ENCODE data around the gene PRODH2. TPM values are rescaled to one million over a fixed set of nuclear protein-coding genes. Genes with fewer than 3 reads are reported as not detected.
"Not testable (repeated sequence)": the region's sequence is repeated elsewhere in the genome, so short reads cannot be mapped to it uniquely, and the experiment has no call there.

PRODH2 gene
- total and polyA plus RNA-seq, 4 donors = 0.10 to 0.32 (median 0.27) TPM; not detected in 1

DNA sequence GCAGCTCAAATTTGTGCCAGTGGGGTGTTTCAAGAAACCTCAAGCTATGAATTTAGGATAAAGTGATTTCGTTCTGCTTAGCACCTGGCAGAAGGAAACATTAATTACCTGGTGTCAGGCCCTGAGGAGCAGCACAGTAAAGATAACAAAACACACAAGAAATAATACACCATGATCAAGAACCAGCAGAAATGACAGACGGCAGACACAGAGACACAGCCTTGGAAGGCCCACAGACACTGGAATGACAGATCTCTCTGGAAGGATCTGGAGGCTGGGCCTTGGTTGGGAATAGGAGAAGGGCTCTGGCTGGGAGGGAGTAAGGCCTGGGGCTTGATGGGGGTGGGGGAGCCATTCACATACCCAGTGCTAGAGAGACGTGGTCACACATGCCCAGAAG lies 10.8 kb downstream of the PRODH2 start:
- peaks cover 7% of the 10 kb centered on the region for H3K27me3 ChIP-seq (ENCODE audit: control insufficient read depth, insufficient read depth, low read length)
- 67% methylated on average over 2 of the region's 3 CpGs for WGBS (ENCODE audit: insufficient coverage)

GRCh38 chr19:35797663-35798062 lies 15.0 kb downstream of the PRODH2 start:
- H3K27me3 ChIP-seq (ENCODE audit: control insufficient read depth, insufficient read depth, low read length) = peaks cover 10% of the 10 kb centered on the region
- H3K4me3 ChIP-seq (ENCODE audit: low read depth, low read length) = no peak overlapping the region
- no peaks in the 10 kb centered on the region for H3K36me3 ChIP-seq (ENCODE audit: control insufficient read depth, insufficient read depth, low read length)
- H3K27ac ChIP-seq (ENCODE audit: low read depth, low read length) = no peak overlapping the region
- DNase-seq (ENCODE audit: low read depth in 4 of 6, low spot score in 6 of 6) = peak in 2 of 6 donors; percentile 69 to 82
- H3K4me1 ChIP-seq (ENCODE audit: control insufficient read depth, insufficient read depth, low read length) = peaks cover 13% of the 10 kb centered on the region
- no peaks in the 10 kb centered on the region for H3K9me3 ChIP-seq (ENCODE audit: control insufficient read depth, insufficient read depth, low read length)
- 2% methylated on average over 15 of the region's 15 CpGs for WGBS (ENCODE audit: insufficient coverage)

More for the DNA sequence above, 10.8 kb downstream of the PRODH2 start:
- Histone ChIP-seq H3K4me3 (ENCODE audit: low read depth, low read length) (no peak overlapping the region), H3K4me1 (ENCODE audit: control insufficient read depth, insufficient read depth, low read length) (peaks cover 10% of the 10 kb centered on the region), H3K27ac (ENCODE audit: low read depth, low read length) (no peak overlapping the region), H3K36me3 (ENCODE audit: control insufficient read depth, insufficient read depth, low read length) (no peaks in the 10 kb centered on the region), H3K9me3 (ENCODE audit: control insufficient read depth, insufficient read depth, low read length) (no peaks in the 10 kb centered on the region)
- DNase-seq (ENCODE audit: low read depth in 4 of 6, low spot score in 6 of 6) = no peak

- H3K4me3 ChIP-seq (ENCODE audit: low read depth, low read length) = no peak overlapping the region
- no peak for DNase-seq (ENCODE audit: low read depth in 4 of 6, low spot score in 6 of 6)
- 13% methylated on average over 39 of the region's 39 CpGs for WGBS (ENCODE audit: insufficient coverage)
- no peak overlapping the region for H3K27ac ChIP-seq (ENCODE audit: low read depth, low read length)
- H3K27me3 ChIP-seq (ENCODE audit: control insufficient read depth, insufficient read depth, low read length) = peaks cover 10% of the 10 kb centered on the region
- H3K9me3 ChIP-seq (ENCODE audit: control insufficient read depth, insufficient read depth, low read length) = no peaks in the 10 kb centered on the region
- H3K4me1 ChIP-seq (ENCODE audit: control insufficient read depth, insufficient read depth, low read length) = peaks cover 13% of the 10 kb centered on the region
- H3K36me3 ChIP-seq (ENCODE audit: control insufficient read depth, insufficient read depth, low read length) = no peaks in the 10 kb centered on the region
Observed at GRCh38 chr19:35796645-35797542, 15.8 kb downstream of the PRODH2 start.

GRCh38 chr19:35795564-35795963 lies 17.1 kb downstream of the PRODH2 start:
- Histone ChIP-seq H3K4me1 (ENCODE audit: control insufficient read depth, insufficient read depth, low read length) (peaks cover 13% of the 10 kb centered on the region), H3K27me3 (ENCODE audit: control insufficient read depth, insufficient read depth, low read length) (peaks cover 10% of the 10 kb centered on the region)
- not testable (repeated sequence) for H3K9me3 ChIP-seq (ENCODE audit: control insufficient read depth, insufficient read depth, low read length); H3K36me3 ChIP-seq (ENCODE audit: control insufficient read depth, insufficient read depth, low read length); DNase-seq (ENCODE audit: low read depth in 4 of 6, low spot score in 6 of 6); H3K27ac ChIP-seq (ENCODE audit: low read depth, low read length); H3K4me3 ChIP-seq (ENCODE audit: low read depth, low read length)
- no CpG with 5 or more reads among the region's 1 CpG for WGBS (ENCODE audit: insufficient coverage)

- no peak for DNase-seq (ENCODE audit: low read depth in 4 of 6, low spot score in 6 of 6)
- Histone ChIP-seq H3K4me3 (ENCODE audit: low read depth, low read length) (no peak overlapping the region), H3K36me3 (ENCODE audit: control insufficient read depth, insufficient read depth, low read length) (peaks cover 27% of the 10 kb centered on the region), H3K27ac (ENCODE audit: low read depth, low read length) (no peak overlapping the region), H3K4me1 (ENCODE audit: control insufficient read depth, insufficient read depth, low read length) (peaks cover 13% of the 10 kb centered on the region), H3K9me3 (ENCODE audit: control insufficient read depth, insufficient read depth, low read length) (no peaks in the 10 kb centered on the region), H3K27me3 (ENCODE audit: control insufficient read depth, insufficient read depth, low read length) (peaks cover 10% of the 10 kb centered on the region)
- WGBS (ENCODE audit: insufficient coverage) = 87% methylated on average over 7 of the region's 7 CpGs
Observed at GRCh38 chr19:35793381-35794165, 19.1 kb downstream of the PRODH2 start.

GRCh38 chr19:35792888-35793287 lies 19.8 kb downstream of the PRODH2 start:
- H3K27me3 ChIP-seq (ENCODE audit: control insufficient read depth, insufficient read depth, low read length) = peaks cover 10% of the 10 kb centered on the region
- H3K9me3 ChIP-seq (ENCODE audit: control insufficient read depth, insufficient read depth, low read length) = no peaks in the 10 kb centered on the region
- no peak overlapping the region for H3K4me3 ChIP-seq (ENCODE audit: low read depth, low read length)
- WGBS (ENCODE audit: insufficient coverage) = 78% methylated on average over 8 of the region's 8 CpGs
- no peak for DNase-seq (ENCODE audit: low read depth in 4 of 6, low spot score in 6 of 6)
- peaks cover 34% of the 10 kb centered on the region for H3K36me3 ChIP-seq (ENCODE audit: control insufficient read depth, insufficient read depth, low read length)
- peaks cover 12% of the 10 kb centered on the region for H3K4me1 ChIP-seq (ENCODE audit: control insufficient read depth, insufficient read depth, low read length)
- H3K27ac ChIP-seq (ENCODE audit: low read depth, low read length) = no peak overlapping the region

DNA sequence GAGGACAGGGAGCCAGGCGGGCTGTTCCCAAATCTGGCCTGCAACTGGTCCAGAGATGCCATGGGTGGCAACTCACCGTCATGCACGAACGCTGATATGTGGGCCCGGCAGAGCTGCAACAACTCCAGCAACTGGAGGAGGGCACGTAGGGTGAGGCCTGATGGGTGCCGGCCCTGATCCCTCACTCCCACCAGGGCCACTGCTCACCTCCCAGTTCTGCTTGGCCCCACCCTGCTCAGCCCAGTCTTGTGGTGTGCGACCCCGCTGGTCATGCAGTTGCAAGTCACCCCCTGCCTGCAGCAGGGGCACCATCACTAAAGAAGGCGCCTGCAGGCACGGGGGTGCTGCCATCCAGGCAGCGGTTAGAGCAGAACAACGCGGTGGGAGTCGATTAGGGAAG lies 20.3 kb downstream of the PRODH2 start:
- Histone ChIP-seq H3K4me3 (ENCODE audit: low read depth, low read length) (no peak overlapping the region), H3K4me1 (ENCODE audit: control insufficient read depth, insufficient read depth, low read length) (peaks cover 8% of the 10 kb centered on the region), H3K27me3 (ENCODE audit: control insufficient read depth, insufficient read depth, low read length) (peaks cover 8% of the 10 kb centered on the region), H3K27ac (ENCODE audit: low read depth, low read length) (no peak overlapping the region), H3K9me3 (ENCODE audit: control insufficient read depth, insufficient read depth, low read length) (no peaks in the 10 kb centered on the region), H3K36me3 (ENCODE audit: control insufficient read depth, insufficient read depth, low read length) (peaks cover 39% of the 10 kb centered on the region)
- WGBS (ENCODE audit: insufficient coverage) = 76% methylated on average over 15 of the region's 15 CpGs
- no peak for DNase-seq (ENCODE audit: low read depth in 4 of 6, low spot score in 6 of 6)

- DNase-seq (ENCODE audit: low read depth in 4 of 6, low spot score in 6 of 6) = no peak
- H3K27me3 ChIP-seq (ENCODE audit: control insufficient read depth, insufficient read depth, low read length) = peaks cover 3% of the 10 kb centered on the region
- H3K9me3 ChIP-seq (ENCODE audit: control insufficient read depth, insufficient read depth, low read length) = no peaks in the 10 kb centered on the region
- H3K36me3 ChIP-seq (ENCODE audit: control insufficient read depth, insufficient read depth, low read length) = peaks cover 44% of the 10 kb centered on the region
- H3K4me3 ChIP-seq (ENCODE audit: low read depth, low read length) = no peak overlapping the region
- H3K27ac ChIP-seq (ENCODE audit: low read depth, low read length) = no peak overlapping the region
- peaks cover 3% of the 10 kb centered on the region for H3K4me1 ChIP-seq (ENCODE audit: control insufficient read depth, insufficient read depth, low read length)
- WGBS (ENCODE audit: insufficient coverage) = 84% methylated on average over 9 of the region's 9 CpGs
Observed at GRCh38 chr19:35791814-35792279, 20.8 kb downstream of the PRODH2 start.

DNA sequence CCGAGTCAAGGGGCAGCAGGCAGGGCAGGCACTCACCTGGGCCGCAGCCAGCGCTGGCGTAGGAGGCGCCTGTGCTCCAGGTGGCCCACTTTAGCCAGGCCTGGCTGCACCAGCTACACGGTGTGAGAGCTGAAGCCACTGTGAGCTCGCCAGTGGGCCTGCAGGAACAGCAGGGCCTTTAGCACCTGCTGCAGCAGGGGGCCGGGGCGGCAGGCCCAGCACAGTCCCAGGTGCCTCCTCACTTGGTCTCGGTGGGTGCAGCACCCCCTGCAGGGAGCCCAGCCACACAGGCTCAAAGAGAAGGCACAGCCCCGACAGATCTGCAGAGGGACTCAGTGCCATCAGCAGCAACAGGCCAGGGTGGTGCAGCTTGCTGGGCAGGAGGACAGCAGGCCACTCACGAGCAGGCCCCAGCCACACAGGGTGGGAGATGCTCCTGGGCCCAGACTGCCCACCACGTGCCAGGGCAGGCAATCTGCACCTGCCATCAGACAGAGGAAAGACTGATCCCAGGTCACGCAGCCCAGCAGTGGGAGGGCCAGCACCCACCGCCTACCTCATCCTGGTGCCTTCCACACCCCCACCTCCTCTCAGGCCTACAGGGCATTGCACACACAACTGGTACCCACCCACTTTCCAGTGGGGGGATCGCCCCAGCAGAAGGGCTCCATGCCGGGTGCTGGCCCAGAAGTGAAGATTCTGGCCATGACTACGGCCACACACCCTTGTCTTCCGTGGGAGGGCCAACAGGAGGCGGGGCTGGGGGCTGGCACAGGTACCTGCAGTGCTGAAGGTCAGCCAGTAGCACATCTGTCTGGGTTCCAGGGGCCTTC lies 21.4 kb downstream of the PRODH2 start:
- H3K4me3 ChIP-seq (ENCODE audit: low read depth, low read length) = no peak overlapping the region
- H3K4me1 ChIP-seq (ENCODE audit: control insufficient read depth, insufficient read depth, low read length) = no peaks in the 10 kb centered on the region
- peak in 1 of 6 donors; percentile 4 for DNase-seq (ENCODE audit: low read depth in 4 of 6, low spot score in 6 of 6)
- WGBS (ENCODE audit: insufficient coverage) = 63% methylated on average over 20 of the region's 20 CpGs
- no peak overlapping the region for H3K27ac ChIP-seq (ENCODE audit: low read depth, low read length)
- no peaks in the 10 kb centered on the region for H3K9me3 ChIP-seq (ENCODE audit: control insufficient read depth, insufficient read depth, low read length)
- no peaks in the 10 kb centered on the region for H3K27me3 ChIP-seq (ENCODE audit: control insufficient read depth, insufficient read depth, low read length)
- H3K36me3 ChIP-seq (ENCODE audit: control insufficient read depth, insufficient read depth, low read length) = peaks cover 51% of the 10 kb centered on the region
